M059J (cell line): Measurements from ENCODE around the gene PTH2. TPM values are rescaled to one million over a fixed set of nuclear protein-coding genes. Genes with fewer than 3 reads are reported as not detected.
"Not testable (repeated sequence)": the region's sequence is repeated elsewhere in the genome, so short reads cannot be mapped to it uniquely, and the experiment has no call there.

Experiments used
- DNase-seq: peaks from one replicate; pipeline ENCODE4 v3.0.0-alpha.2; 2012; ENCODE audit warnings: low read depth
- total RNA-seq: library from RNA; depleted of rRNA; stranded (reverse); fragments of >200 nt; shearing (Covaris generic); gene quantifications from 2 replicates; pipeline ENCODE4 v1.2.3, GENCODE V29; 2014; rRNA removed

Gene PTH2, protein sequence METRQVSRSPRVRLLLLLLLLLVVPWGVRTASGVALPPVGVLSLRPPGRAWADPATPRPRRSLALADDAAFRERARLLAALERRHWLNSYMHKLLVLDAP
- total RNA-seq = not detected in 2 replicates

GRCh38 chr19:49423071-49423984 is at the start of gene PTH2:
Gene PTH2, minus strand, starts transcription at chr19:49423441. Its CDS starts 102 bp downstream, at chr19:49423339.
- no peak for DNase-seq

- no peak for DNase-seq
Observed at GRCh38 chr19:49472936-49473335, 49.7 kb upstream of the PTH2 start.

DNA sequence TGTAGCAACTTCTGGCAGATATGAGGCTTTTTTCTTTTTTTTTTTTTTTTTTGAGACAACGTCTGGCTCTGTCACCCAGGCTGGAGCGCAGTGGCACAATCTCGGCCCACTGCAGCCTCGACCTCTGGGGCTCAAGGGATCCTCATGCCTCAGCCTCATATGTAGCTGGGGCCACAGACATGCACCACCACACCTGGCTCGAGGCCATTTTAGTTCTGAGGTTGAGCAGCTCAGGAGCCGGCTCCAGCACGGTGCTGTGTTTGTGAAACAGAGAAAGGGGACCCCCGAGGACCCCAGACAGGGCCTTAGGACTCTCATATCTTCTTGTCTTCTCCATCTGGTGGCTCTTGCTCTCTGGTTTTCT is 47.4 kb upstream of the PTH2 start:
- no peak for DNase-seq

DNA sequence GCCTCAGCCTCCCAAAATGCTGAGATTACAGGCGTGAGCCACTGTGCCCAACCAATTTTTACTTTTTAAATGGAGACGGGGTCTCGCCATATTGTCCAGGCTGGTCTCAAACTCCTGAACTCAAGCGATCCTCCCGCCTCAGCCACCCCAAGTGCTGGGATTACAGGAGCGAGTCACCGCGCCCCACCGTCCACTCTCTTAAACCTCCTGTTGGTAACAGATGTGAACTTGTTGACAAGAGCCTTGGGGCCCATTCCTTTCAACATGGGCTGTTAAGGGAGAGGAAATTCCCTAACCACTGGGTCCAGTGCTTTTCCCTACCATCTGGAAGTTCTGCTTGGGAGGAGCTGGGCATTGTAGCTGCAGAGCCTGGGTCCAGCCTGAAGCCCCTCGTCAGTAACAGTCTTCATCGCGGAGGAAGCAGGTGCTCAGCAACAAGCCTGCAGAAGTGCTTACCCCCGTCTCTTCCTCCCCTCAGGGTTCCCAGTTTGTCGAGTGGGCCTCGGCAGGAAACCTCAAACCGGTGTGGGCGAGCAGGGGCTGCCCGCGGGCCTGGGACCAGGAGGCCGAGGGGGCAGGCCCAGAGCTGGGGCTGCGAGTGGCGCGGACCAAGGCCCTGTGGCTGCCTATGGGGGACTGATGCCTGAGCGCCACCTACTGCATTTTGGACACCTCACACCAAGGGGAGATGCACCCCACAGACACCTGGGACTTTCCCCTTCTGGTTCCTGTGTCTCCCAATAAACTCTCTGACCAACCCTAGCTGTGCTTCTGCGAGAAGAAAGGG is 46.8 kb upstream of the PTH2 start:
- peak; percentile 18 for DNase-seq

DNA sequence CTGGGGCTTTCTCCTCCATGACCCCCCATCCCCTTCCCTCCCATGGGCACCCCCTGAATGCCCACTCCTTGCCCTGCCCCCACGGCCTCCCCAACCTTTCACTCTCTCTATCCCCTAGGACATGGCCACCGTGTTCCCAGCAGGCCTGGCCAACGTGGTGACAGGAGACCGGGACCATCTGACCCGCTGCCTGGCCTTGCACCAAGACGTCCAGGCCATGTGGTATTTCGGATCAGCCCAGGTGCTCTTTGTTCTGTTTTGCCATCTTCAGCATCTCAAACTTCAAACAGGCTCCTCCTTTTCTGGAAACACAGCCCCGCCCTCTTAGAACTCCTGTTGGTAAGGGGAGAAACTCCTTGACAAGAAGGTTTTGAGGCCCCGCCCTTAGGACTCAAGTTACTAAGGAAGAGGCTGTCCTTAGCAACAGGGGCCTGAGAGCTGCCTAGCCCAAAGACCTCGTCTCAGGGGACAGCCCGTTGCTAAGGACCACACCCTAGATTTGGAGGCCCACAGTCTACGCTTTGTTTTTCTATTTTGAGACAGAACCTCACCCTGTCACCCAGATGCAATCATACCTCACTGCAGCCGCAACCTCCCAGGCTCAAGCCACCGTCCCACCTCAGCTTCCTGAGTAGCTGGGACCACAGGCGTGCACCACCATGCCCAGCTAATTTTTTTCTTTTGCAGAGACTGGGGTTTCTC is 45.7 kb upstream of the PTH2 start:
- DNase-seq = peak; percentile 46

DNA sequence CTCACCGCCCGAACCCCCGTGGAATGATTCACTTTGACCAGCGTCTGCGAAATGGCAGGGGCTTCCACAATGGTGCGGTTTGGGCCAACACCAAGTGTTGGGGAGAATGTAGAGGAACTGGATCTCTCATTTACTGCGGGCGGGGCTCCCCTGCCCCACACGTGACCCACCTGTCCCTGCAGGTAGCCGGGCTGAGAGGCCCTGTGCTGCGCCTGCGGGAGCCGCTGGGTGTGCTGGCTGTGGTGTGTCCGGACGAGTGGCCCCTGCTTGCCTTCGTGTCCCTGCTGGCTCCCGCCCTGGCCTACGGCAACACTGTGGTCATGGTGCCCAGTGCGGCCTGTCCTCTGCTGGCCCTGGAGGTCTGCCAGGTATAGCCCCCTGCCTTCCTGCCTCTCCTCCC is 45.0 kb upstream of the PTH2 start:
- DNase-seq = no peak

DNA sequence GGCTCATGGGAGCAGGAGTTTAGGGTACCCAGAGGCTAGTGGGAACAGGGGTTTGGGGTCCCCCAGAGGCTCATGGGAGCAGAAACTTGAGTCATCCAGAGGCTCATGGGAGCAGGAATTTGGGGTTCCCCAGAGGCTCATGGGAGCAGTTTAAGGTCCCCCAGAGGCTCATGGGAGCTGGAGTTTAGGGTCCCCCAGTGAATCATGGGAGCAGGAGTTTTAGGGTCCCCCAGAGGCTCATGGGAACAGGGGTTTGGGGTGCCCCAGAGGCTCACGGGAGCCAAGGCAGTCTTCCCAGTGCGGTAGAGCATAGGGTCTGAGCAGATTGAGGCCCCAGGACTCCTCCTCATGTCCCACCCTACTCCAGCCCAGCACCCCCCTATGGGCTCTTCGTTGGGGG is 42.1 kb upstream of the PTH2 start:
- no peak for DNase-seq

- no peak for DNase-seq
Observed at GRCh38 chr19:49463960-49464740, 40.9 kb upstream of the PTH2 start.

DNA sequence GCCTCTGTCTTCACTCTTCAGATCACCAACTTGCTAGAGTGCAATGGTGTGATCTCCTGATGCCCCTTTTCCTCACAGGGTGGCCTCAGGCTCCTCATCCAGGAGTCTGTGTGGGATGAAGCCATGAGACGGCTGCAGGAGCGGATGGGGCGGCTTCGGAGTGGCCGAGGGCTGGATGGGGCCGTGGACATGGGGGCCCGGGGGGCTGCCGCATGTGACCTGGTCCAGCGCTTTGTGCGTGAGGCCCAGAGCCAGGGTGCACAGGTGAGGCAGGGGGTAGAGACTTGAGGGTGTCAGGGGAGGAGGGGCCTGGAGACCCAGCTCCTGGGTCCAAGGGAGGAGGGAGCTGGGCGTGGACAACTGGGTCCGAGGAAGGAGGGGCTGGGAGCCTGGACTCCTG is 39.3 kb upstream of the PTH2 start:
- no peak for DNase-seq

DNA sequence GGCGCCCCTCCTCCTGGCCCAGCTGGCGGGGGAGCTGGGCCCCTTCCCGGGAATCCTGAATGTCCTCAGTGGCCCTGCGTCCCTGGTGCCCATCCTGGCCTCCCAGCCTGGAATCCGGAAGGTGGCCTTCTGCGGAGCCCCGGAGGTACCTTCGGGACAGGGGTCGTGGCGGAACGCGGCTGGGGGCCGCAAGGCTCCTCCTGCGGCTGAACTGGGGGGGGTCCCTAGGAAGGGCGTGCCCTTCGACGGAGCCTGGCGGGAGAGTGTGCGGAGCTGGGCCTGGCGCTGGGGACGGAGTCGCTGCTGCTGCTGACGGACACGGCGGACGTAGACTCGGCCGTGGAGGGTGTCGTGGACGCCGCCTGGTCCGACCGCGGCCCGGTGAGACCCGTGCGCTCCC is 38.4 kb upstream of the PTH2 start:
- DNase-seq = no peak

GRCh38 chr19:49461130-49461529 is 37.9 kb upstream of the PTH2 start:
- not testable (repeated sequence) for DNase-seq

- no peak for DNase-seq
Observed at GRCh38 chr19:49459388-49459787, 36.1 kb upstream of the PTH2 start.

- no peak for DNase-seq
Observed at GRCh38 chr19:49458567-49458903, 35.3 kb upstream of the PTH2 start.

DNA sequence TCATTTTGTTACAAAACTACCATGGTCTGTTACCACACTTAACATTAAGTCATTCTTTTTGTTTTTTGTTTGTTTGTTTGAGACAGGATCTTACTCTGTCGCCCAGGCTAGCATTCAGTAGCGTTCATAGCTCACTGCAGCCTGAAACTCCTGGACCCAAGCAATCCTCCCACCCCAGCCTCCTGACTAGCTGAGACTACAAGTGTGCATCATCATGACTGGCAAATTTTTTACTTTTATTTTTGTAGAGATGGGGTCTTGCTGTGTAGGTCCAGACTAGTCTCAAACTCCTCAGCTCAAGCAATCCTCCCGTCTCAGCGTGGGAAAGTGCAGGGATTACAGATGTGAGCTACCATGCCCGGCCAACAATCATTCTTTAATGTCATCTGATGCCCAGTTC is 33.1 kb upstream of the PTH2 start:
- no peak for DNase-seq

- DNase-seq = no peak
Observed at GRCh38 chr19:49455773-49456172, 32.5 kb upstream of the PTH2 start.

- DNase-seq = no peak
Observed at GRCh38 chr19:49453757-49454240, 30.6 kb upstream of the PTH2 start.

DNA sequence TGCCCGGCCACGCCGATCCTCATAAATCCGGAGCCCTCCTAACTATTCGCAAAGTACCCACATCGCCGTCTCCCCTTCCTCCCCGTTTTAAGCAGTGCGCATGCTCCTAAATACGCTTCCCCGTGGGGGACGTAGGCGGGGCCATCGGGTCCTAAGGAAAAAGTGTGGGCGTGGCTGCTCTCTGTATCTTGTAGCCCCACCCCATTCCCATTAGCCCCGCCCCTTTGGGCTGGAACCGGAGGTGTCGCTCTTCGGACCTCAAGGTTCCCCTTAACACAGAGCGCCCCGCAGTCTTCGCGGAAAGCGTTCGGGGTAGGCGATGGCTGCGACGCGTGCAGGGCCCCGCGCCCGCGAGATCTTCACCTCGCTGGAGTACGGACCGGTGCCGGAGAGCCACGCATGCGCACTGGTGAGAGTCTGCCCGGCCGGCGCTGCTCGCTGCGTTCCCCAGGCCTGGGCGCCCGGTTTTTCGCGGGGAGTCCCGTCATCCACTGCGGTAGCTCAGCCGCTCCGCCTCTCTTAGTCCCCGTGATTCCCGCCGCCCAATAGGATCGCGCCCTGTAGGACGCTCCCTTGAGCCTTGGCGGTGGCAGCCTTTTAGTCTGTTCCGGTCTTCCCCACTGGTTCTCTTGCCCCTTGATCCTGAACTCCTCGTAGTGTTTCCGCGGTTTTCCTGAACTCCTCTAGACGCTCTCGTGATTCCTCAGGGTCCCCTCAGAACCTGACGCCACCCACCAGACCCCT is 29.9 kb upstream of the PTH2 start, which contains the start of gene ALDH16A1:
ALDH16A1 (plus strand) TSS at position 213 of the 744 bp plus-strand sequence; CDS start at position 320, 107 bp downstream.
- peak; percentile 98 for DNase-seq

DNA sequence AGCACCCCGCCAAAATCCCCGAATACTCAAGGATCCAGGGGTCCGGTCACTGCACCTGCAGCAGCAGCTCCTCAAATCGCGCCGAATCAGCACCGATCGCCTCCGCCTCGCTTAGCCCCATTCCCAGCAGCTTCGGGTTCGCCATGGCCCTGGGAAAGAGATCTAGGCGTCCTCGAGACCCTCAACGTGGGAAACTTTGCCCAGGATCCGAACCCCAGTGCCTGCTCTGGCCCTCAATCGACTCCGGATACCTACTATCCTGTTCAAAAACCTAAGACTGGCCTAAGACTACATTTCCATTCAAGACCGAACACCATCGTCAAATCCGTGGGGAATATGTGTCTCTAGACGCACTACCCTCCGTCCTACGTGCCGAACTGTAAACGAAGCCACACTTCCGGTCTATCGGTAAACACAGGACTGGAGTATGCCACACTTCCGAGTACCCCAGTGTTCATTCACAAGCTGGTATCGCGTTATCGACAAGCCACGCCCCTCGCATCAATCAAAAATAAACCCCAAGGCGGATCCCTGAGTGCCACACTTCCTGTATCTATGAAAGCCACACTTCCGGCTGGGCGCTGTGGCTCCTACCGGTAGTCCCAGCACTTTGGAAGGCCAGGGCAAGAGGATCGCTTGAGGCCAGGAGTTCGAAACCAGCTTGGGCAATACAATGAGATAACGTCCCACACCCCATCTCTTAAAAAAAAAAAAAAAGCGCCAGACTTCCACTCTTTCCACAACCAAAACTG is 28.4 kb upstream of the PTH2 start, which contains the start of gene PIH1D1:
PIH1D1 (minus strand) TSS at position 385 of the 752 bp plus-strand sequence; CDS start at position 145, 240 bp downstream.
- DNase-seq = peak; percentile 100

- DNase-seq = no peak
Observed at GRCh38 chr19:49450405-49450804, 27.2 kb upstream of the PTH2 start.
